ENCODE results near the gene ZNF786.

ZNF786 gene

GRCh38 chr7:149060156-149060555, 30.4 kb downstream of the ZNF786 start:
- TF ChIP-seq, protein P1, sequence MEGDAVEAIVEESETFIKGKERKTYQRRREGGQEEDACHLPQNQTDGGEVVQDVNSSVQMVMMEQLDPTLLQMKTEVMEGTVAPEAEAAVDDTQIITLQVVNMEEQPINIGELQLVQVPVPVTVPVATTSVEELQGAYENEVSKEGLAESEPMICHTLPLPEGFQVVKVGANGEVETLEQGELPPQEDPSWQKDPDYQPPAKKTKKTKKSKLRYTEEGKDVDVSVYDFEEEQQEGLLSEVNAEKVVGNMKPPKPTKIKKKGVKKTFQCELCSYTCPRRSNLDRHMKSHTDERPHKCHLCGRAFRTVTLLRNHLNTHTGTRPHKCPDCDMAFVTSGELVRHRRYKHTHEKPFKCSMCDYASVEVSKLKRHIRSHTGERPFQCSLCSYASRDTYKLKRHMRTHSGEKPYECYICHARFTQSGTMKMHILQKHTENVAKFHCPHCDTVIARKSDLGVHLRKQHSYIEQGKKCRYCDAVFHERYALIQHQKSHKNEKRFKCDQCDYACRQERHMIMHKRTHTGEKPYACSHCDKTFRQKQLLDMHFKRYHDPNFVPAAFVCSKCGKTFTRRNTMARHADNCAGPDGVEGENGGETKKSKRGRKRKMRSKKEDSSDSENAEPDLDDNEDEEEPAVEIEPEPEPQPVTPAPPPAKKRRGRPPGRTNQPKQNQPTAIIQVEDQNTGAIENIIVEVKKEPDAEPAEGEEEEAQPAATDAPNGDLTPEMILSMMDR (IDR thresholded peaks at IDR 0.05), result no peak

GRCh38 chr7:149053885-149054284, 36.6 kb downstream of the ZNF786 start:
- TF ChIP-seq, protein P1 (IDR thresholded peaks at IDR 0.05), result no peak

- TF ChIP-seq, protein P1 (IDR thresholded peaks at IDR 0.05), result no peak
Observed at GRCh38 chr7:149053384-149053783, 37.1 kb downstream of the ZNF786 start.

DNA sequence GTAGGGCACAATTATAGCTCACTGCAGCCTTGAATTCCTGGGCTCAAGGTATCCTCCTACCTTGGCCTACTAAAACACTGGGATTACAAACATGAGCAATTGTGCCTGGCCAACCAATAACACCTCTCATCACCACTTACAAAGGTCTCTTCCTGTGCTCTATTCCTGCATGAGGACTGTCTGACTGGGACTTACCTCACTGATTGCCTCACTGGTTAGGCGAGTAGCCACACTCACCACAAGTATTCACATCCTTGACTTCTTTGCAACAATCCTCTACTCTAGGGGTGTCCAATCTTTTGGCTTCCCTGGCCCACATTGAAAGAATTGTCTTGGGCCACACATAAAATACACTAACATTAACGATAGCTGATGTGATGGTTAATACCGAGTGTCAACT, 39.6 kb downstream of the ZNF786 start:
- TF ChIP-seq, protein P1 (IDR thresholded peaks at IDR 0.05), result no peak

DNA sequence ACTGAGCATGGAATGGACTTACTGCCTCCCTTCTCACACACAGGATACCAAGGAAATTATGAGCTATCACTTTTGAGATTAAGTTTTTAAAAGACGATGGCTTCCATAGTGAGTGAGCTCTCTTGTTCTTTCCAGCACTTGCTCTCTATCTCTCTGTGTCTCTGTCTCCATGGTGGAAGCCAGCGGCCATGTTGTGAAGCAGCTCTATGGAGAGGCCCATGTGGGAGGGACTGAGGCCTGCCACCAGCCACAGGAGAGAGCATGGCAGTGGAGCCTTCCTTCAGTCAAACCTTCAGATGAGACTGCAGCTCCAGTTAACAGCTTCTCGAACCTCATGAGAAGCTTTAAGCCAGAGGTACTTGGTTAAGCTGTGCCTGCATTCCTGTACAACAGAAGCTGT, 41.7 kb downstream of the ZNF786 start:
- TF ChIP-seq, protein P1 (IDR thresholded peaks at IDR 0.05), result no peak

DNA sequence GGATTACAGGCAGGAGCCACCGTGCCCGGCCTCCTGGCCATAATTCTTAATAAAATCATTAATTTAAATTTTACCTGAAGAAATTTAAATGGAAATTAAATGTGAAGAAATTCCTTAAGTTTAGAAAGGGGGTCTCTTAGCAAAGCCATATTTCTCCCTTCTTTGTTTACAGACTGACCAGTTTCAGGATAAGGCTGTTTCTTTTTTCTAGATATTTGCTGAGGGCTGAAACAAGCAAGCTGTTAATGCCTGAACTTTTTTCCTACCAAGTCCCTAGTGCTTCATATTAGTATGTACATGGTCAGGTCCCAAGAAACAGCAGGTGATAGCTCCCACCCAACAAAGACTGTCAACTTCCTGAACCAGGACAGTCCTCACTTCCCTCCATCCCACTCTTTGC, 44.1 kb downstream of the ZNF786 start:
- TF ChIP-seq, protein P1 (IDR thresholded peaks at IDR 0.05), result no peak

DNA sequence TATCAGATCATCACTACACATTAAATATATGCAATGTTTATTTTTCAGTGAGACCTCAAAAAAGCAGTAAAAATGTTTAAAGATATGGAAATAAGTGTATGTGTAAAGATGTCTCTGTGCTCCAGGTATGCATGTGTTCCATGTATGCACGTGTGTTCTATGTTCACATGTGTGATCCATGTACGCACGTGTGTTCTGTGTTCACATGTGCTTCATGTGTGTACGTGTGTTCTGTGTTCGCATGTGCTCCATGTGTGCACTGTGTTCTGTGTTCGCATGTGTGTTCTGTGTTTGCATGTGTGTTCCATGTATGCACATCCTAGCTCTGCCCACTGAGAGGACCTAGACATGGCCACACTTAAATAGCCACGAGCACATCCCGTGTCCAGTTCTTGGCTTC, 46.6 kb downstream of the ZNF786 start:
- TF ChIP-seq, protein P1 (IDR thresholded peaks at IDR 0.05), result no peak

GRCh38 chr7:149041350-149041749, 49.2 kb downstream of the ZNF786 start:
- TF ChIP-seq, protein P1 (IDR thresholded peaks at IDR 0.05), result no peak

All from LNCAP (cell line).